Measurements from ENCODE around the gene HKDC1. TPM values are rescaled to one million over a fixed set of nuclear protein-coding genes. Genes with fewer than 3 reads are reported as not detected.

Gene HKDC1
- polyA plus RNA-seq, 2 of the 4 experiments (the other 2 are of a cell fraction), result 32.5 to 32.8 TPM

- TF ChIP-seq CTCF (IDR thresholded peaks at IDR 0.05), result no peak
- peak; percentile 61; the same call in 1 of the 2 replicates for TF ChIP-seq MAZ (IDR thresholded peaks at IDR 0.05; ENCODE audit: borderline replicate concordance, low read depth, low read length)
Measured at GRCh38 chr10:69179743-69180524, 40.2 kb upstream of the HKDC1 start, which contains the start of gene SUPV3L1 (continued).

- no peak for FAIRE-seq
- CTCF ChIA-PET, result no interaction called here
- peak; percentile 4 to 24 for DNase-seq (ENCODE audit: low read depth in 1 of 2, low spot score in 1 of 2)
- H3K4me2 ChIP-seq, result peak overlapping the region; percentile 93
- no peaks in the 10 kb centered on the region for H3K9me3 ChIP-seq
- ATAC-seq, result no peak; a peak in 1 of 6 replicates
- peaks cover 6% of the 10 kb centered on the region; the same call in 2 of the 3 replicates for H3K4me1 ChIP-seq
- TF ChIP-seq KDM5A (IDR thresholded peaks at IDR 0.05) (peak; percentile 86; the same call in 1 of the 2 replicates), PHF8 (IDR thresholded peaks at IDR 0.05; ENCODE audit: borderline replicate concordance, low read depth) (peak; percentile 21; the same call in 1 of the 2 replicates), FOSB (CRISPR knock-in tag; IDR thresholded peaks at IDR 0.05) (no peak)
- WGBS (ENCODE audit: missing lambda C conversion rate), result 3% methylated on average over 29 of the region's 29 CpGs
- POLR2A ChIA-PET, result interaction anchor here (1.0 to 2.0 kb wide), 9 partner anchors 9 to 225 kb away, joined by 3 to 10 read pairs (median 3); partner anchors contain the start of gene DDX21
- peak overlapping the region; percentile 90 for H3K4me3 ChIP-seq
- peak overlapping the region; percentile 91 to 92 for H3K27ac ChIP-seq
Measured at GRCh38 chr10:69180525-69181204, 39.5 kb upstream of the HKDC1 start.

GRCh38 chr10:69181433-69181832, 38.7 kb upstream of the HKDC1 start:
- H3K9me3 ChIP-seq, result no peaks in the 10 kb centered on the region
- ATAC-seq (no peak), DNase-seq (ENCODE audit: low read depth in 1 of 2, low spot score in 1 of 2) (no peak), FAIRE-seq (no peak)
- CTCF ChIA-PET, result no interaction called here
- POLR2A ChIA-PET, result no interaction called here
- TF ChIP-seq USF2 (IDR thresholded peaks at IDR 0.05) (no peak), REST (IDR thresholded peaks at IDR 0.05) (no peak), HDAC2 (IDR thresholded peaks at IDR 0.05) (no peak), RFX5 (IDR thresholded peaks at IDR 0.05) (no peak), NR3C1 (IDR thresholded peaks at IDR 0.05) (no peak), POLR2A (IDR thresholded peaks at IDR 0.05; ENCODE audit: low read length) (no peak), KDM1A (IDR thresholded peaks at IDR 0.05; ENCODE audit: low read depth) (no peak), NPAS2 (CRISPR knock-in tag; IDR thresholded peaks at IDR 0.05; ENCODE audit: borderline replicate concordance) (no peak)
- peaks cover 6% of the 10 kb centered on the region; the same call in 2 of the 3 replicates for H3K4me1 ChIP-seq
- H3K4me3 ChIP-seq, result peak overlapping the region; percentile 90
- 29% methylated on average over 1 of the region's 1 CpG for WGBS (ENCODE audit: missing lambda C conversion rate)
- no peak overlapping the region for H3K27ac ChIP-seq
- H3K4me2 ChIP-seq, result peak overlapping the region; percentile 93
